ENCODE results near the gene AIDA.

AIDA gene

DNA sequence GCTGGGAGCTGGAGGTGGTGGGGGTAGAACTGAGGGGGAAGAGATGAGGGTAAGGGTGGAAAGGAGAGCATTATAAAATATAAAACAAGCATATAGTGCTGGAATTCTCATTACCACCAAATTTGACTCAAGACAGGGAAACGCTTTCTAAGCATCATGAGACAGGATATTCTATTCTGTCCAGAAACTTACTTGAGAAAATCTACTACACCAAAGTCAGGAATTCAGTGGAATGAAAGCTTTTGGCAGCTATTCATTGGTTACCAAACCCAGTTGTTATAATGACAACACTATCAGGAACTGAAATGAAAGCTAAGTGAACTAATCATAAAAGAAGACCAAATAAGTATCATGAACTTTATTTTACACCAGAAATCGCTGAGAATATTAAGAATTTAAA is 14.5 kb downstream of the AIDA start:
- TF ChIP-seq TEAD4 (IDR thresholded peaks at IDR 0.05): no peak
- TF ChIP-seq, protein P1, sequence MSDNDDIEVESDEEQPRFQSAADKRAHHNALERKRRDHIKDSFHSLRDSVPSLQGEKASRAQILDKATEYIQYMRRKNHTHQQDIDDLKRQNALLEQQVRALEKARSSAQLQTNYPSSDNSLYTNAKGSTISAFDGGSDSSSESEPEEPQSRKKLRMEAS (IDR thresholded peaks at IDR 0.05): no peak
- no peak for TF ChIP-seq FOXM1 (IDR thresholded peaks at IDR 0.05; ENCODE audit: borderline replicate concordance, low read depth)
- no peak for TF ChIP-seq YY1 (IDR thresholded peaks at IDR 0.05; ENCODE audit: low read depth)
- no peak for TF ChIP-seq EGR1 (IDR thresholded peaks at IDR 0.05)
- TF ChIP-seq CEBPB (IDR thresholded peaks at IDR 0.05): no peak
- TF ChIP-seq EP300 (IDR thresholded peaks at IDR 0.05; ENCODE audit: borderline replicate concordance): no peak
- TF ChIP-seq, protein P2, sequence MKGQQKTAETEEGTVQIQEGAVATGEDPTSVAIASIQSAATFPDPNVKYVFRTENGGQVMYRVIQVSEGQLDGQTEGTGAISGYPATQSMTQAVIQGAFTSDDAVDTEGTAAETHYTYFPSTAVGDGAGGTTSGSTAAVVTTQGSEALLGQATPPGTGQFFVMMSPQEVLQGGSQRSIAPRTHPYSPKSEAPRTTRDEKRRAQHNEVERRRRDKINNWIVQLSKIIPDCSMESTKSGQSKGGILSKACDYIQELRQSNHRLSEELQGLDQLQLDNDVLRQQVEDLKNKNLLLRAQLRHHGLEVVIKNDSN (IDR thresholded peaks at IDR 0.05): no peak
- no peak for TF ChIP-seq TCF12 (IDR thresholded peaks at IDR 0.05; ENCODE audit: low read depth)
- TF ChIP-seq TAF1 (IDR thresholded peaks at IDR 0.05; ENCODE audit: low read depth): no peak
- no peak for TF ChIP-seq RAD21 (IDR thresholded peaks at IDR 0.05; ENCODE audit: low read depth)
- no peak for TF ChIP-seq NFIC (IDR thresholded peaks at IDR 0.05)
- TF ChIP-seq CREB1 (IDR thresholded peaks at IDR 0.05; ENCODE audit: low read depth): no peak
- TF ChIP-seq, protein P3, sequence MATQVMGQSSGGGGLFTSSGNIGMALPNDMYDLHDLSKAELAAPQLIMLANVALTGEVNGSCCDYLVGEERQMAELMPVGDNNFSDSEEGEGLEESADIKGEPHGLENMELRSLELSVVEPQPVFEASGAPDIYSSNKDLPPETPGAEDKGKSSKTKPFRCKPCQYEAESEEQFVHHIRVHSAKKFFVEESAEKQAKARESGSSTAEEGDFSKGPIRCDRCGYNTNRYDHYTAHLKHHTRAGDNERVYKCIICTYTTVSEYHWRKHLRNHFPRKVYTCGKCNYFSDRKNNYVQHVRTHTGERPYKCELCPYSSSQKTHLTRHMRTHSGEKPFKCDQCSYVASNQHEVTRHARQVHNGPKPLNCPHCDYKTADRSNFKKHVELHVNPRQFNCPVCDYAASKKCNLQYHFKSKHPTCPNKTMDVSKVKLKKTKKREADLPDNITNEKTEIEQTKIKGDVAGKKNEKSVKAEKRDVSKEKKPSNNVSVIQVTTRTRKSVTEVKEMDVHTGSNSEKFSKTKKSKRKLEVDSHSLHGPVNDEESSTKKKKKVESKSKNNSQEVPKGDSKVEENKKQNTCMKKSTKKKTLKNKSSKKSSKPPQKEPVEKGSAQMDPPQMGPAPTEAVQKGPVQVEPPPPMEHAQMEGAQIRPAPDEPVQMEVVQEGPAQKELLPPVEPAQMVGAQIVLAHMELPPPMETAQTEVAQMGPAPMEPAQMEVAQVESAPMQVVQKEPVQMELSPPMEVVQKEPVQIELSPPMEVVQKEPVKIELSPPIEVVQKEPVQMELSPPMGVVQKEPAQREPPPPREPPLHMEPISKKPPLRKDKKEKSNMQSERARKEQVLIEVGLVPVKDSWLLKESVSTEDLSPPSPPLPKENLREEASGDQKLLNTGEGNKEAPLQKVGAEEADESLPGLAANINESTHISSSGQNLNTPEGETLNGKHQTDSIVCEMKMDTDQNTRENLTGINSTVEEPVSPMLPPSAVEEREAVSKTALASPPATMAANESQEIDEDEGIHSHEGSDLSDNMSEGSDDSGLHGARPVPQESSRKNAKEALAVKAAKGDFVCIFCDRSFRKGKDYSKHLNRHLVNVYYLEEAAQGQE (IDR thresholded peaks at IDR 0.05; ENCODE audit: low read depth): no peak
- no peak for TF ChIP-seq ZBTB7A (IDR thresholded peaks at IDR 0.05; ENCODE audit: low read depth)

DNA sequence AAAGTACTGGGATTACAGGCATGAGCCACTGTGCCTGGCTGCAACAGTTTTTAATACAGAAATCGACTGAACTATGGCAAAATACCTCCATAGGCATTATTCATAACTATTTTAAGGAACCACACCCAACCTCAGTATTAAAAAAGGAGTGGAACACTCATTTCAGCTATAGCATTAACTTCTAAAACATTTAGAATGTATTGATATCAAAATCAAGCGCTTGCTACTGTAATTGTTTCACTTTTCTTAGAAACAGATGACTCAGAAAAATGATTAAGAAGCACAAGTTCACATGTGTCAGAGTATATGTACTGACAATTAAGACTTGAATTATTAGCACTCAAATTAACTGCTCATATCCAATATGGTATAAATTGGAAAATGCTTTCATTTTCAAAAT is 15.1 kb downstream of the AIDA start:
- TF ChIP-seq, protein P2 (IDR thresholded peaks at IDR 0.05): no peak
- no peak for TF ChIP-seq EP300 (IDR thresholded peaks at IDR 0.05; ENCODE audit: borderline replicate concordance)
- TF ChIP-seq YY1 (IDR thresholded peaks at IDR 0.05; ENCODE audit: low read depth): no peak
- no peak for TF ChIP-seq FOXM1 (IDR thresholded peaks at IDR 0.05; ENCODE audit: borderline replicate concordance, low read depth)
- no peak for TF ChIP-seq RAD21 (IDR thresholded peaks at IDR 0.05; ENCODE audit: low read depth)
- TF ChIP-seq, protein P1 (IDR thresholded peaks at IDR 0.05): no peak
- TF ChIP-seq TEAD4 (IDR thresholded peaks at IDR 0.05): no peak
- TF ChIP-seq TCF12 (IDR thresholded peaks at IDR 0.05; ENCODE audit: low read depth): no peak
- TF ChIP-seq ZBTB7A (IDR thresholded peaks at IDR 0.05; ENCODE audit: low read depth): no peak
- TF ChIP-seq NFIC (IDR thresholded peaks at IDR 0.05): no peak
- TF ChIP-seq CEBPB (IDR thresholded peaks at IDR 0.05): no peak
- TF ChIP-seq, protein P3 (IDR thresholded peaks at IDR 0.05; ENCODE audit: low read depth): no peak
- TF ChIP-seq TAF1 (IDR thresholded peaks at IDR 0.05; ENCODE audit: low read depth): no peak

DNA sequence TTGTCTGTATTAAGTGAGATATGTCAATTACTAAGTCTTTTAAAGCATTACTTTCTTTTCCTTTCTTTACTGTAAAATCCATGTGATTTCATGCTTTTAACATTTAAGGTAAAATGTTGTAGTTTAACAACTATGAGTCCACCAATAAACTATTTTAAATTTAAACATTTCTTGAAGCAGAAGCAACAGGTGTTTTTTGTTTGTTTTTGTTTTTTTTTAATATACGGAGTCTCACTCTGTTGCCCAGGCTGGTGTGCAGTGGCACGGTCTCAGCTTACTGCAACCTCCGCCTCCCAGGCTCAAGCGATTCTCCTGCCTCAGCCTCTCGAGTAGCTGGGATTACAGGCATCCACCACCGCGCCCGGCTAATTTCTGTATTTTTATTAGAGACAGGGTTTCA is 15.6 kb downstream of the AIDA start:
- no peak for TF ChIP-seq TAF1 (IDR thresholded peaks at IDR 0.05; ENCODE audit: low read depth)
- TF ChIP-seq ZBTB7A (IDR thresholded peaks at IDR 0.05; ENCODE audit: low read depth): no peak
- no peak for TF ChIP-seq TCF12 (IDR thresholded peaks at IDR 0.05; ENCODE audit: low read depth)
- no peak for TF ChIP-seq EP300 (IDR thresholded peaks at IDR 0.05; ENCODE audit: borderline replicate concordance)
- TF ChIP-seq EGR1 (IDR thresholded peaks at IDR 0.05): no peak
- no peak for TF ChIP-seq CEBPB (IDR thresholded peaks at IDR 0.05)
- no peak for TF ChIP-seq YY1 (IDR thresholded peaks at IDR 0.05; ENCODE audit: low read depth)
- no peak for TF ChIP-seq FOXM1 (IDR thresholded peaks at IDR 0.05; ENCODE audit: borderline replicate concordance, low read depth)
- TF ChIP-seq, protein P1 (IDR thresholded peaks at IDR 0.05): no peak
- TF ChIP-seq, protein P2 (IDR thresholded peaks at IDR 0.05): no peak
- TF ChIP-seq RAD21 (IDR thresholded peaks at IDR 0.05; ENCODE audit: low read depth): no peak
- TF ChIP-seq CREB1 (IDR thresholded peaks at IDR 0.05; ENCODE audit: low read depth): no peak
- no peak for TF ChIP-seq TEAD4 (IDR thresholded peaks at IDR 0.05)

DNA sequence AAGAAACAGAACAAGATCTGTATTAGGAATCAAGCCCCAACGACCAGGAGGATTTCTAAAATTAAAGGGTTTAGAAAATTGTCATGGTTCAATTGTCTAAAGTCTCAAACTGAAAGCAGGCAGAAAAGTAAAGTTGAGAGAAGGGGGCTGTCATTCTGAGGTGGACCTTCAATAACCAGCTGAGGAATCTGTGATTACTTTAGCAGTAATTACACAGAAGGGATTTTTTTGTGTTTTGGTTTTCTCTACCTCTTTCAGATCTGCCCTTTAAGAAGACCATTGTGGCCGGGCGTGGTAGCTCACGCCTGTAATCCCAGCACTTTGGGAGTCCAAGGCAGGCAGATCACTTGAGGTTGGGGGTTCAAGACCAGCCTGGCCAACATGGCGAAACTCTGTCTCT is 17.4 kb downstream of the AIDA start:
- no peak for TF ChIP-seq EP300 (IDR thresholded peaks at IDR 0.05; ENCODE audit: borderline replicate concordance)
- TF ChIP-seq TEAD4 (IDR thresholded peaks at IDR 0.05): no peak
- TF ChIP-seq TCF12 (IDR thresholded peaks at IDR 0.05; ENCODE audit: low read depth): no peak
- TF ChIP-seq EGR1 (IDR thresholded peaks at IDR 0.05): no peak
- TF ChIP-seq, protein P1 (IDR thresholded peaks at IDR 0.05): no peak
- TF ChIP-seq ZBTB7A (IDR thresholded peaks at IDR 0.05; ENCODE audit: low read depth): no peak
- no peak for TF ChIP-seq NFIC (IDR thresholded peaks at IDR 0.05)
- no peak for TF ChIP-seq YY1 (IDR thresholded peaks at IDR 0.05; ENCODE audit: low read depth)
- TF ChIP-seq FOXM1 (IDR thresholded peaks at IDR 0.05; ENCODE audit: borderline replicate concordance, low read depth): no peak
- no peak for TF ChIP-seq TAF1 (IDR thresholded peaks at IDR 0.05; ENCODE audit: low read depth)
- TF ChIP-seq, protein P3 (IDR thresholded peaks at IDR 0.05; ENCODE audit: low read depth): no peak
- TF ChIP-seq, protein P2 (IDR thresholded peaks at IDR 0.05): no peak
- no peak for TF ChIP-seq CREB1 (IDR thresholded peaks at IDR 0.05; ENCODE audit: low read depth)
- no peak for TF ChIP-seq CEBPB (IDR thresholded peaks at IDR 0.05)
- TF ChIP-seq RAD21 (IDR thresholded peaks at IDR 0.05; ENCODE audit: low read depth): no peak

Data from Ishikawa (cell line).